GM18867 (cell line): Measurements from ENCODE around the gene CROCC2.

Experiments
- ATAC-seq: cut with Tn5 transposase; IDR thresholded peaks from one replicate; pipeline ENCODE4 v1.9.1; 2021; ENCODE audit warnings: mild to moderate bottlenecking, moderate library complexity; ENCODE audit not compliant: unreplicated experiment

The CROCC2 gene

GRCh38 chr2:240932001-240932723 is 26.0 kb downstream of the CROCC2 start:
- ATAC-seq = no peak

GRCh38 chr2:240932724-240933047 is 26.6 kb downstream of the CROCC2 start:
- no peak for ATAC-seq

- no peak for ATAC-seq
Measured at GRCh38 chr2:240933048-240933965, 27.2 kb downstream of the CROCC2 start.

- no peak for ATAC-seq
Measured at GRCh38 chr2:240933966-240934700, 28.0 kb downstream of the CROCC2 start.

- no peak for ATAC-seq
Measured at GRCh38 chr2:240934701-240935102, 28.6 kb downstream of the CROCC2 start.

- no peak for ATAC-seq
Measured at GRCh38 chr2:240935103-240935876, 29.2 kb downstream of the CROCC2 start.

GRCh38 chr2:240936106-240936505 is 30.0 kb downstream of the CROCC2 start:
- no peak for ATAC-seq

GRCh38 chr2:240946046-240946445 is 39.9 kb downstream of the CROCC2 start:
- ATAC-seq = no peak

GRCh38 chr2:240946654-240947053 is 40.5 kb downstream of the CROCC2 start:
- no peak for ATAC-seq

- no peak for ATAC-seq
Measured at GRCh38 chr2:240947176-240947575, 41.0 kb downstream of the CROCC2 start.

GRCh38 chr2:240947607-240948006 is 41.5 kb downstream of the CROCC2 start:
- no peak for ATAC-seq

- ATAC-seq = no peak
Measured at GRCh38 chr2:240948086-240948485, 42.0 kb downstream of the CROCC2 start.

GRCh38 chr2:240948905-240949790 is 43.0 kb downstream of the CROCC2 start:
- ATAC-seq = no peak

- no peak for ATAC-seq
Measured at GRCh38 chr2:240949791-240950705, 43.9 kb downstream of the CROCC2 start.

GRCh38 chr2:240951045-240951594 is 45.0 kb downstream of the CROCC2 start:
- no peak for ATAC-seq

- no peak for ATAC-seq
Measured at GRCh38 chr2:240952496-240953246, 46.5 kb downstream of the CROCC2 start.
